Fibroblast of the aortic adventitia (primary cell): ENCODE measurements around the gene GRM5. TPM values are rescaled to one million over a fixed set of nuclear protein-coding genes. Genes with fewer than 3 reads are reported as not detected.

Source experiments
- DNase-seq: peaks from one replicate; pipeline ENCODE4 v3.0.0-alpha.2; 2010; ENCODE audit warnings: low read depth
- H3K4me3 ChIP-seq: 2 replicates; pipeline ENCODE4 v1.5.1; 2011; ENCODE audit warnings: low read depth, mild to moderate bottlenecking, control low read depth, low read length, moderate library complexity
- total RNA-seq: library from RNA; depleted of rRNA; stranded (reverse); fragments of >200 nt; gene quantifications from 2 replicates; pipeline ENCODE4 v1.2.3, GENCODE V29; 2012; ENCODE audit warnings: low replicate concordance
- TF ChIP-seq, protein P1 (sequence below): IDR thresholded peaks from 2 replicates; pipeline ENCODE4 v1.5.1; 2011; ENCODE audit warnings: mild to moderate bottlenecking, low read length, control low read depth, inconsistent platforms; ENCODE audit not compliant: insufficient read depth

The GRM5 gene
- total RNA-seq, 1 donor = under 0.01 TPM

DNA sequence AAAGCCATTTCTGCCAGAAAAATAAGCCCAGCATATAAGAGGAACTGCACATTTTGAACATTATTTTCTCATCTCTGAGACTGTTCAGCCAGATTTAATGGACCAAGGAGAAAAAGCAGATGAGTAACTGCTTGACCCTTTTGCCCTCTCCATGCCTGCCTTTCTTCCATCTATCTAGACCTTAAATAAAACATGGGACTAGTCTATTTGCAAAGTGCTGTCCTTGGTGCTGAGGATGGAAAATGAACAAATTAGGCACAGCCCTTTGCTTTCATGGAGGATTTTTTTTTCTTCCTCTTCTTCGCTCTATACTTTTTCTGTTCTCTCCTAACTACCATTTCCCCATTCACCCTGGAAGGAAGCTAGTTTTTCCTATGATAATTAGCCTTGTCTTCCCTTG is 361.3 kb downstream of the GRM5 start:
- TF ChIP-seq, protein P1, sequence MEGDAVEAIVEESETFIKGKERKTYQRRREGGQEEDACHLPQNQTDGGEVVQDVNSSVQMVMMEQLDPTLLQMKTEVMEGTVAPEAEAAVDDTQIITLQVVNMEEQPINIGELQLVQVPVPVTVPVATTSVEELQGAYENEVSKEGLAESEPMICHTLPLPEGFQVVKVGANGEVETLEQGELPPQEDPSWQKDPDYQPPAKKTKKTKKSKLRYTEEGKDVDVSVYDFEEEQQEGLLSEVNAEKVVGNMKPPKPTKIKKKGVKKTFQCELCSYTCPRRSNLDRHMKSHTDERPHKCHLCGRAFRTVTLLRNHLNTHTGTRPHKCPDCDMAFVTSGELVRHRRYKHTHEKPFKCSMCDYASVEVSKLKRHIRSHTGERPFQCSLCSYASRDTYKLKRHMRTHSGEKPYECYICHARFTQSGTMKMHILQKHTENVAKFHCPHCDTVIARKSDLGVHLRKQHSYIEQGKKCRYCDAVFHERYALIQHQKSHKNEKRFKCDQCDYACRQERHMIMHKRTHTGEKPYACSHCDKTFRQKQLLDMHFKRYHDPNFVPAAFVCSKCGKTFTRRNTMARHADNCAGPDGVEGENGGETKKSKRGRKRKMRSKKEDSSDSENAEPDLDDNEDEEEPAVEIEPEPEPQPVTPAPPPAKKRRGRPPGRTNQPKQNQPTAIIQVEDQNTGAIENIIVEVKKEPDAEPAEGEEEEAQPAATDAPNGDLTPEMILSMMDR = no peak
- DNase-seq = peak; percentile 11

GRCh38 chr11:88701816-88702215 is 364.0 kb downstream of the GRM5 start:
- H3K4me3 ChIP-seq = no peak overlapping the region
- TF ChIP-seq, protein P1 = no peak
- DNase-seq = no peak

More for the DNA sequence above, 361.3 kb downstream of the GRM5 start:
- no peak overlapping the region for H3K4me3 ChIP-seq

- H3K4me3 ChIP-seq = no peak overlapping the region
- TF ChIP-seq, protein P1 = no peak
- DNase-seq = no peak
Observed at GRCh38 chr11:88697139-88697538, 368.6 kb downstream of the GRM5 start.

GRCh38 chr11:88695689-88696414 is 369.9 kb downstream of the GRM5 start:
- H3K4me3 ChIP-seq = no peak overlapping the region
- DNase-seq = no peak
- TF ChIP-seq, protein P1 = no peak

DNA sequence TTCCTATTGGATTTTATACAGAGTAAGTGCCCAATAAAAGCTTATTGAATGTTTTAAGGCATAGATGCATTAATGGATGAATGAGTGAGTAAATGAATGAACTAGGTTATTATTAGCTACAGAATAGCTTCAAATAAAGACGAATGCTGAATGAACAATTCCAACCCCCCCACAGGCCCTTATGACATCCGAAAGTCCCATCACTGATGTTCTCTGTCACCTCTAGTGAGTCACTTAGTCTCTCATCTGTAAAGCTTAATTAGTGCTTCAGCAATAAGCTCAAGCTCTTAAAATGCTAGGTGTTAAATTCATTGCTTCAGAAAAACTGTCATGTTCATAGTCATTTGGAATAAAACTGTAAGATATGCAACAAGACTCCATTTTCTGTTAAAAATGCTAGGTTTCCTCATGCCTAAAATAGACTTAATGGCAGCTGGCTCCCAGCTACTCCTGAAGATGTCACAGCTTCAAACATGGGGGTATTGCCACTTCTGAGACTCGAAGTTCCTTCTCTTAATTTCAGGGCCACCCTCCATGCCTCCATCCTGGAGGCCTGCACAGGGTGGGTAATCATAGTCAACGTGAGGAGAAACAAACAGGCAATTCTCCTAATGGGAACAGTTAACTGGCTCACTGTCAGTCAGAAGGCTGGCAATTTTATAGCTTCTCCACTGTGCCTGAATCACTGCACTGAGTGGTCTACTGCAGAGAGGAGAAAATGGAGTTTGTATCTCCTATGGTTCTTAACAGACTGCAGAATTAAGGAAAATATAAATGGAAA is 373.3 kb downstream of the GRM5 start:
- DNase-seq = no peak
- TF ChIP-seq, protein P1 = no peak
- H3K4me3 ChIP-seq = no peak overlapping the region

- no peak for DNase-seq
- TF ChIP-seq, protein P1 = no peak
Observed at GRCh38 chr11:88689548-88690240, 376.1 kb downstream of the GRM5 start.

More at GRCh38 chr11:88689548-88690240, 376.1 kb downstream of the GRM5 start:
- no peak overlapping the region for H3K4me3 ChIP-seq
